ENCODE data around the gene BNC1.
"Not testable (repeated sequence)": the region's sequence is repeated elsewhere in the genome, so short reads cannot be mapped to it uniquely, and the experiment has no call there.

BNC1 gene

GRCh38 chr15:83278191-83278590 is 6.3 kb downstream of the BNC1 start:
- Histone ChIP-seq H3K27me3 (ENCODE audit: insufficient read depth, low read depth, severe bottlenecking) (peaks cover 21% of the 10 kb centered on the region), H3K9me3 (ENCODE audit: severe bottlenecking) (no peaks in the 10 kb centered on the region), H3K36me3 (no peaks in the 10 kb centered on the region), H3K4me3 (ENCODE audit: low read depth, low read length) (no peak overlapping the region), H3K27ac (no peak overlapping the region)
- no peak for DNase-seq
- no peak for TF ChIP-seq CTCF (IDR thresholded peaks at IDR 0.05; ENCODE audit: low read depth, low read length)

- no peak for TF ChIP-seq CTCF (IDR thresholded peaks at IDR 0.05; ENCODE audit: low read depth, low read length)
- no peak for DNase-seq
- Histone ChIP-seq H3K9me3 (ENCODE audit: severe bottlenecking) (no peaks in the 10 kb centered on the region), H3K36me3 (no peaks in the 10 kb centered on the region), H3K27me3 (ENCODE audit: insufficient read depth, low read depth, severe bottlenecking) (peaks cover 8% of the 10 kb centered on the region), H3K27ac (no peak overlapping the region), H3K4me3 (ENCODE audit: low read depth, low read length) (no peak overlapping the region)
Measured at GRCh38 chr15:83276661-83277060, 7.8 kb downstream of the BNC1 start.

GRCh38 chr15:83275412-83275811 is 9.1 kb downstream of the BNC1 start:
- no peak for TF ChIP-seq CTCF (IDR thresholded peaks at IDR 0.05; ENCODE audit: low read depth, low read length)
- no peaks in the 10 kb centered on the region for H3K36me3 ChIP-seq
- H3K27me3 ChIP-seq (ENCODE audit: insufficient read depth, low read depth, severe bottlenecking), result peaks cover 1% of the 10 kb centered on the region
- H3K27ac ChIP-seq, result no peak overlapping the region
- no peak for DNase-seq
- H3K9me3 ChIP-seq (ENCODE audit: severe bottlenecking), result no peaks in the 10 kb centered on the region
- H3K4me3 ChIP-seq (ENCODE audit: low read depth, low read length), result no peak overlapping the region

GRCh38 chr15:83270176-83270575 is 14.3 kb downstream of the BNC1 start:
- Histone ChIP-seq H3K36me3 (no peaks in the 10 kb centered on the region), H3K27me3 (ENCODE audit: insufficient read depth, low read depth, severe bottlenecking) (no peaks in the 10 kb centered on the region), H3K27ac (no peak overlapping the region), H3K9me3 (ENCODE audit: severe bottlenecking) (no peaks in the 10 kb centered on the region), H3K4me3 (ENCODE audit: low read depth, low read length) (no peak overlapping the region)
- DNase-seq, result no peak
- no peak for TF ChIP-seq CTCF (IDR thresholded peaks at IDR 0.05; ENCODE audit: low read depth, low read length)

GRCh38 chr15:83268147-83268546 is 16.3 kb downstream of the BNC1 start:
- DNase-seq, result no peak
- TF ChIP-seq CTCF (IDR thresholded peaks at IDR 0.05; ENCODE audit: low read depth, low read length), result no peak
- H3K27ac ChIP-seq, result no peak overlapping the region
- no peaks in the 10 kb centered on the region for H3K9me3 ChIP-seq (ENCODE audit: severe bottlenecking)
- no peaks in the 10 kb centered on the region for H3K36me3 ChIP-seq
- H3K4me3 ChIP-seq (ENCODE audit: low read depth, low read length), result no peak overlapping the region
- no peaks in the 10 kb centered on the region for H3K27me3 ChIP-seq (ENCODE audit: insufficient read depth, low read depth, severe bottlenecking)

GRCh38 chr15:83262594-83263315 is 21.7 kb downstream of the BNC1 start:
- Histone ChIP-seq H3K9me3 (ENCODE audit: severe bottlenecking) (no peaks in the 10 kb centered on the region), H3K36me3 (no peaks in the 10 kb centered on the region), H3K4me3 (ENCODE audit: low read depth, low read length) (no peak overlapping the region), H3K27ac (no peak overlapping the region), H3K27me3 (ENCODE audit: insufficient read depth, low read depth, severe bottlenecking) (no peaks in the 10 kb centered on the region)
- no peak for TF ChIP-seq CTCF (IDR thresholded peaks at IDR 0.05; ENCODE audit: low read depth, low read length)
- DNase-seq, result no peak

- H3K27me3 ChIP-seq (ENCODE audit: insufficient read depth, low read depth, severe bottlenecking); H3K9me3 ChIP-seq (ENCODE audit: severe bottlenecking); H3K27ac ChIP-seq; DNase-seq; H3K4me3 ChIP-seq (ENCODE audit: low read depth, low read length); H3K36me3 ChIP-seq: not testable (repeated sequence)
Measured at GRCh38 chr15:83262181-83262580, 22.3 kb downstream of the BNC1 start.

Measured in WERI-Rb-1 (cell line).